DMS 273 (cell line): ENCODE data around the gene TNF.

ENCODE experiments used
- DNase-seq: peaks from one replicate; lab custom pipeline; 2025; ENCODE audit not compliant: unreplicated experiment; lab: John Stamatoyannopoulos, UW

TNF gene

DNA sequence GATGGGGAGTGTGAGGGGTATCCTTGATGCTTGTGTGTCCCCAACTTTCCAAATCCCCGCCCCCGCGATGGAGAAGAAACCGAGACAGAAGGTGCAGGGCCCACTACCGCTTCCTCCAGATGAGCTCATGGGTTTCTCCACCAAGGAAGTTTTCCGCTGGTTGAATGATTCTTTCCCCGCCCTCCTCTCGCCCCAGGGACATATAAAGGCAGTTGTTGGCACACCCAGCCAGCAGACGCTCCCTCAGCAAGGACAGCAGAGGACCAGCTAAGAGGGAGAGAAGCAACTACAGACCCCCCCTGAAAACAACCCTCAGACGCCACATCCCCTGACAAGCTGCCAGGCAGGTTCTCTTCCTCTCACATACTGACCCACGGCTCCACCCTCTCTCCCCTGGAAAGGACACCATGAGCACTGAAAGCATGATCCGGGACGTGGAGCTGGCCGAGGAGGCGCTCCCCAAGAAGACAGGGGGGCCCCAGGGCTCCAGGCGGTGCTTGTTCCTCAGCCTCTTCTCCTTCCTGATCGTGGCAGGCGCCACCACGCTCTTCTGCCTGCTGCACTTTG, at the start of gene TNF:
Gene TNF (plus strand): TSS at position 231 of the 567 bp plus-strand sequence. CDS start 177 bp downstream, at position 408.
- no peak for DNase-seq

- no peak for DNase-seq
Observed at GRCh38 chr6:31525932-31526591, 49.3 kb upstream of the TNF start.

DNA sequence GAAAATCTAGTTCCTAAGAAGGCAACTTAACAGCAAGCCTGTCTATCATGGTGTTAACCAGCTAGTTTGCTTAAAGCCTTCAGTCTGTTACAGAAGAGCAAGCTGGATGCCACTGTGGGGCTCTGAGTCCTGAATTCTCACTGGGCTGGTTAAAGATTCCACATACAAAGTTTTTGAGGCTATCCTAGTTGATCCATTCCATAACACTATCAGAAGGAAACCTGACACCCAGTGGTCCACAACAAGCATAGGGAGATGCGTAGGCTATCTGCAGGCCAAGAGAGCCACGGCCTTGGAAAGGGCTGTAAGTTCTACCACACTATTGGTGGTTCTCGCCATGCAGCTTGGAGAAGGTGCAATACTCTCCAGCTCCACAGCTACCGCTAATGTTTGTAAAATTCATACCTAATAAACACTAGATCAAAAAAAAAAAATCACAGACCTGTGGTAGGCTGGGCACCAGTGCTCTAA, 47.0 kb upstream of the TNF start:
- peak; percentile 60 for DNase-seq

DNA sequence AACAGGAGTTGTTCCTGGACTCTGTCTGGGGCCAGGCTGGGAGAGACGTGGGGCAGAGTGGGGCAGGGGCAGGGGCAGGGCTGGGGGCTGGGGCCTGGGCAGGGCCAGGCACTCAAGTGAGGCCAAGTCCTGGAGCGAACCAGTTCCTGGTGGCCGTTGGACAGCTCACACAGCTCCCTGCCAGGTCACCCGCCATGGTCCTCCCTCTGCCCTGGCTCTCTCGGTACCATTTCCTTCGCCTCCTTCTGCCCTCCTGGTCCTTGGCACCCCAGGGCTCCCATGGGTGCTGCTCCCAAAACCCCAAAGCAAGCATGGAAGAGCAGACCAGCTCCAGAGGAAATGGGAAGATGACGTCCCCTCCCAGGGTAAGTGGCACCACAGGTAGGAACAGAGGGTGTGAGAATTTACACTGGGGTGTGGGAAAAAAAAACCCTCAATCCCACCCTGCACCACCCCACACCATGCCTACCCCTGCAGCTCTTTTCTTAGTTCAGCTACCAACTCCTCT, 46.5 kb upstream of the TNF start, which contains the start of gene MCCD1:
Gene MCCD1 (plus strand): TSS at position 142 of the 508 bp plus-strand sequence. CDS start 53 bp downstream, at position 195.
- no peak for DNase-seq

- peak; percentile 49 for DNase-seq
Observed at GRCh38 chr6:31529329-31530150, 45.8 kb upstream of the TNF start.

DNA sequence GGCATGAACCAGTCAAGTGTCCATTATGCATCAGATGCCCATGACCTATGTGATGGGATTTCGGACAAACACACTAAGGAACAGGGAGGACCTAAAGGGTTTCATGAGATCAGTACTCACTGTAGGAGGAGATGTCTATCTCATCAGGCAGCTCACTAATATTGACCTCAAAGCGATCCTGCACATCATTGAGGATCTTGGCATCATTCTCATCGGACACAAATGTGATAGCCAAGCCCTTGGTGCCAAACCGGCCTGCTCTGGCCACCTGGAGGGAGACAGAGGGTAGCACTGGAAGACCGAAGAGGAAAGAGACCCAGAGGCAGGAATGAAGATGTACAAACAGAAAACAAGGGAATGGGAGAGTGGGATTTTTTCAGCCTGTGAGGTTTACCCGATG, 44.7 kb upstream of the TNF start:
- no peak for DNase-seq

- no peak for DNase-seq
Observed at GRCh38 chr6:31531162-31531561, 44.2 kb upstream of the TNF start.

DNA sequence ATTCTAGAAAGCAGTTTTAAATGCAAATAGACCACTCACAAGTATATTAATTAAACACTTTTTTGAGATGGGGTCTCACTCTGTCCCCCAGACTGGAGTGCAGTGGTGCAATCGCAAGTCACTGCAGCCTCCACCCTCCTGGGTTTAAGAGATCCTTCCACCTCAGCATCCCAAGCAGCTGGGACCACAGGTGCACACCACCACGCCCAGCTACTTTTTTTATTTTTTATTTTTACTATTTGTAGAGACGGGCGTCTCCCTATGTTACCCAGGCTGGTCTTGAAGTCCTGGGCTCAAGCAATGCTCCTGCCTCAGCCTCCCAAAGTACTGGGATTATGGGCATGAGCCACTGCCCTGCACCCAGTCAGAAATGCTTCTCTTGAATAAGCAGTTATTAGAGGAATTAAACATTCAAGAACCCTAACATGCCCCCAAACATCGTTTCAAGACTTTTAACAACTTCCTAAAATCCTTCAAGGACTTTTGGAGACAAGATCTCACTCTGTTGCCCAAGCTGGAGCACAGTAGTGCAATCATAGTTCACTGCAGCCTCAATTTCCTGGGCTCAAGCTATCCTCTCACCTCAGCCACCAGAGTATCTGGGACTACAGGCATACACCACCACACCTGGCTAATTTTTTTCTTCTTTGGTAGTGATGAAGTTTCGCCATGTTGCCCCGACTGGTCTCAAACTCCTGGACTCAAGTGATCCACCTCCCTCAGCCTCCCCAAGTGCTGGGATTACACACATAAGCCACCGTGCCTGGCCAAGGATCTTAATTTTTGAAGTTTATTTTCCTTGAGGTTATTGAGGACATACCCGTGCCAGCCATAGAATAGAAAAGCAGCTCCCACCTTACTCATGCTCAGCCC, 43.4 kb upstream of the TNF start:
- DNase-seq = no peak

DNA sequence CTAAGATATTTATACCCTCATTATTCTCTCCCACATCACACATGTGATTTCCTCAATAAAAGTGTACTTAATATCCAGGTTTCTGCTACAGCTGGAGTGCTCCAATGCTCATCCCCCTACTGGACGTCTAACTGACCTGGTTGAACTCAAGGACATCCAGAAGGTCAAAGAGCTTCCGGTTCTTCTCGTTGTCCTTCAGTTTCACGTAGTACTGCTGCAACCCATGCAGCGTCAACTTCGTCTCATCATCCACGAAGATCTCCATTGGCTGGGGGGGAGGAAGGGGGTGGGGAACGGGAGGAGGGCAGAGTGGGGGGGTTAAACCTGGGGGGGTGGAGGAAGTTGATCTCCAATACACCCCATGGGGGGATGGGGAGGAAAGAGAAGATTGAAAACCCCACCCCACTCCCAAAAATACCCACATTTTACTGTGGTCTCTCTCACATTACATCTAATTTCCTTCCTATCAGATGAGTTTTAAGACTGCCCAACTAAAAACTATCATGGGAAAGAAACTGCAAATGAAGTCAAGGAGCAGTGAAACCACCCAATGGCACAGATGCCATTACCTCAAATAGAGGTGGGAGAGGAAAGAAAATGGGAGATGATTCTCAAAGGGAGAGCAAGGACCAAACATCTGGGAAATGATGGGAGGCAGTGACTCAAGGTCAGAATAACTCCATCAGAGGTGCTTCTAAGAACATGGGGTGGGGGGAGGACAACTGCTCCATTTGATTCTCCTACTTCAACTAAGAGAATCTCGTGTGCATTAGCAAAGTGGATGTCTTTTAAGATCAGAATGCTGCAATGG, 42.5 kb upstream of the TNF start:
- no peak for DNase-seq

- DNase-seq = no peak
Observed at GRCh38 chr6:31533455-31533841, 41.9 kb upstream of the TNF start.

DNA sequence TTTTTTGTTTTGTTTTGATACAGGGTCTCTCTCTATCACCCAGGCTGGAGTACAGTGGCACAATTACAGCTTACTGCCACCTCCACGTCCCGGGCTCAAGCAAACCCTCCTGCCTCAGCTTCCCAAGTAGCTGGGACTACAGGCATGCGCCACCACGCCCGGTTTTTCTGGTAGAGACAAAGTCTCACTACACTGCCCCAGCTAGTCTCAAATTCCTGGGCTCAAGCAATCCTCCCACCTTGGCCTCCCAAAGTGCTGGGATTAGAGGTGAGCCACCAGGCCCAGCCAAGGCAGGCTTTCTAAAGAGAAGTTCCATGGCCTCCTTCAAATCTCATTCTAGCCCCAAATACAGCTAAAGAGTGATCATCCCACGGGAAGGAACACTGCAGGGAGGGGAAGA, 41.4 kb upstream of the TNF start:
- no peak for DNase-seq

GRCh38 chr6:31534521-31535040, 40.8 kb upstream of the TNF start:
- no peak for DNase-seq

DNA sequence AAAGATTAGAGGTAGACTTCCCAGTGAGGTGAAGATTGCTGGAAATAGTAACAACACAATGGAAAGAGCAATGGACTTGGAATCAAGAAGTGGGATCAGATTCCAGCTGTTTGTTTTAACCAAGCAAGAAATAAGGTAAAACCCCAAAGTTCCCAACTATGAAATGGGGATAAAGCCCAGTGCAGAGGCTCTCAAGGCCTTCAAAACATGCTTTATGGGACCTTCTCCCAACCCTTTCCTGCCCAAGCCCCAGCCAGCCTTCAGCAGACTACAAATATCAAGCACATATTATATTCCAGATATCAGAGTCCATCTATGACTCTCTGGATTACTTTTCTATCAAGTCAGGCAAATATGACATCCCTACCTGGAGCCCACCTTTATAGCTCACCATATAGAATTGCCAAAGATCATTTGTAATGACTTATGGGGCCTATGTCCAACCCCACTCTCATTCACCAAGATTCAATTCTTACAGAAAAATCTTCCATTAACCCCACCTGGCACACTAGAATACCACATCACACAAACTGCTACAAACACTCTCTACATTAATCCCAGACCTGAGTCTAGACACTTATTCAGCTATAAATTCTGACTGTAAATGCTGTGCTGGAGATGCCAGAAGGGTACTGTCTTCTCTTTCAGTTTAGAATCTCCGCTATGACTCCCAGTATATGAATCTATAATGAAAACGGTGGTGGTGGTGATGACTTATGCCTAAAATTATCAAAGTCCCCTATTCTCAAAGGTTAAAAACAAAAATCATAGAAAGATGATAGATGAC, 39.6 kb upstream of the TNF start:
- DNase-seq = no peak

- no peak for DNase-seq
Observed at GRCh38 chr6:31538805-31539400, 36.5 kb upstream of the TNF start.

DNA sequence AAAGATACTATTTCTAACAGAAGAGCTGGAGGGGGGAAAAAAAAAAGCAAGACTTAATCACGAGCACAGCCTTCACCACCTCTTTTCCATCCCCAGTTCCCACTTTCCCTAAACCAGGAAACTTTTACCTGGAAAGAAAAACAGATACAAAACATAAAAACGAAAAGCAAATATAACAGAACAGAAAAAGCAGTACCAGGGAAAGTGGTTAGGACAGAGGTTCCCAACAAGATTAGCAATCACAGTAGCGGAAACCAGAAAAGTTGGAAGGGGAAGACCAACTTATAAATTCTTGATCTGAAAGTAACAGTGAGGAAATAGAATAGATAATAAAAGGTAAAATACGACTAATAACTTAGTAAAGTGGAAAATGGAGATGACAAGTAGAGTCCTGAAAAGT, 34.7 kb upstream of the TNF start:
- no peak for DNase-seq

- peak; percentile 70 for DNase-seq
Observed at GRCh38 chr6:31541059-31541657, 34.2 kb upstream of the TNF start.

DNA sequence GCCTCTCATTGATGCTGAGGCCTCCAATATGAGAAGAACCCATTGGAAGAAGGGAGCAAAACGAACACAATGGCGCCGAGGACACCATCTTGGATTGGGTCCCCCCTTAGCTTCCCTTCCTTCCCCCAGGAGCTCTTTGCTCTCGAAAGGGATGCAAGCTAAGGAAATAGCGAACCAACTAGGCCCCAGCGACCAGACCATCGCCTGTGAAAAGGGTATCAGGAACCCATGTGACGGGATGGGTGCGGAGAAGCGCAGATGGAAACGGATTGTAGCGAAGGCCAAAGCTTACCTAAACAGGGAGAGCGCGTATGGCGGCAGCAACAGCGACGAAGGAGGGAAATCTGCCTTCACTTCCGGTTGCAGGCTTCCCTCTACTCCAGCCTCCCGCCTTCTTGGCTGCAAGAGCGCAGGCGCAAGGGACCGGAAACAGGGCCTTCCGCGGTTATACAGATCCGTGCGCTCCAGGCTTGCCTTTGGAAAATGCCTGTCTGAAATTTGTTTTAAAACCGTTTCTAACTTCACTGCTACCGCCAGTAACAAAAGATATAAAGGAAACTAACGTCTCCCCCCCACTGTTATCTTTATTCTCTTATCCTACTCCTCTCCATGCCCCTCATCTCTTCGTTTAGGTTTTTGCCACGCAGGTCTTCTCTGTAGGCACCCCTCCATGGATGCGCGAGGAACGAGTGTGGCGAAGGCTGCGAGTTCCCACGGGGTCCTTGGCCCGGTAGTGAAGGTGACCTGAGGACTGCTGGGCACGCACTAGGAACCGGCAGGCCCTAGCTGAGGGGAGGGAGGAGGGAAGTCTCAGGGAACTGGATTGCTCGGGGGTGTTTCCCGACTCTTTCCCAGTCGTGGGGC, 33.5 kb upstream of the TNF start, which contains the start of gene DDX39B:
Gene DDX39B (minus strand): TSS at position 346 of the 864 bp plus-strand sequence. CDS start 1,471 bp downstream, outside the sequence.
- peak; percentile 99 for DNase-seq
